ENCODE measurements around the gene SPINT4. TPM values are rescaled to one million over a fixed set of nuclear protein-coding genes. Genes with fewer than 3 reads are reported as not detected.
"Not testable (repeated sequence)": the region's sequence is repeated elsewhere in the genome, so short reads cannot be mapped to it uniquely, and the experiment has no call there.

Gene SPINT4
- total RNA-seq, result not detected in 2 replicates

DNA sequence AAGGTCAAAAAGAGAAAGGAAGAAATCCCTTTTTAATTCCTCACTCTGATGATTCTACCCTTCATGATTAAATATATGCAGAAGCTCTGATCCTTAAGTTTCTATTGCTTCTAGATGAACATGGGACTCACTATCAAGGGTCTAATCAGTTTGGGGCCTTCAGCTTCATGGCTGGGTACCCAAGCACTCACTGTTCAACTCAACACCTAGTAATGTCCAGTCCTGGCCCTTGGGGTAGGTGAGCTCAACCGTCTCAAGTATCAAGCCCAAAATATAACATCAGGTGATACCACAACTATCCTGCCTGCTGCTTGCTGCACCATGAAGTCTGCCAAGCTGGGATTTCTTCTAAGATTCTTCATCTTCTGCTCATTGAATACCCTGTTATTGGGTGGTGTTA lies at the start of gene SPINT4:
Gene SPINT4, plus strand, starts transcription at position 301 of the 400 bp plus-strand sequence. Its CDS starts 21 bp downstream, at position 322.
- DNase-seq (ENCODE audit: low read depth in 2 of 2), result no peak

DNA sequence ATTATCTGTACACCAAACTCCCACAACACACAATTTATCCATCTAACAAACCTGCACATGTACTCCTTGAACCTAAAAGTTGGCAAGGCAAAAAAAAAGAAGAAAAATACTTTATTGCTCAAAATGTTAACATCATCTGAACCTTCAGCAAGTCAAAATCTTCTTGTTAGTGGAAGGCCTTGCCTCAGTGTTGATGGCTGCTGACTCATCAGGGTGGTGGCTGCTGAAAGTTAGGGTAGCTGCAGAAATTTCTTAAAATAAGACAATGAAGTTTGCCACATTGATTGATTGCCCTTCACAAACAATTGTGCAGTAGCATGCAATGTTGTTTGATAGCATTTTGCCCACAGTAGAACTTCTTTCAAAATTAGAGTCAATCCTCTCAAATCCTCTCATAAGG lies 49.4 kb upstream of the SPINT4 start:
- no peak for DNase-seq (ENCODE audit: low read depth in 2 of 2)

DNA sequence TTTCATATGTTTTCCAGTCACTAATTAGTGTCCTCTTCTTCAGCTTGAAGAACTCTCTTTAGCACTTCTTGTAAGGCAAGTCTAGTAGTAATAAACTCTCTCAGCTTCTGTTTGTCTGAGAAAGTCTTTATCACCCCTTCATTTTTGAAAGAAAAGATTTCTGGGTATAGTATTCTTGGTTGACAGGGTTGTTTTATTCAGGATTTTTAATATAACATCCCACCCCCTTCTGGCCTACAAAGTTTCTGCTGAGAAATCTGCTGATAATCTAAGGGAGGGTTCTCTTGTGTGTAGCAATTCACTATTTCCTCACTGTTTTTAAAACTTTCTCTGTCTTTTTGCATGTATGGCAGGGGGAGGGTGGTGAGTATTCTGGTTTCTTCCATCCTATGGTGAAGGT lies 42.5 kb upstream of the SPINT4 start:
- DNase-seq (ENCODE audit: low read depth in 2 of 2), result no peak

DNA sequence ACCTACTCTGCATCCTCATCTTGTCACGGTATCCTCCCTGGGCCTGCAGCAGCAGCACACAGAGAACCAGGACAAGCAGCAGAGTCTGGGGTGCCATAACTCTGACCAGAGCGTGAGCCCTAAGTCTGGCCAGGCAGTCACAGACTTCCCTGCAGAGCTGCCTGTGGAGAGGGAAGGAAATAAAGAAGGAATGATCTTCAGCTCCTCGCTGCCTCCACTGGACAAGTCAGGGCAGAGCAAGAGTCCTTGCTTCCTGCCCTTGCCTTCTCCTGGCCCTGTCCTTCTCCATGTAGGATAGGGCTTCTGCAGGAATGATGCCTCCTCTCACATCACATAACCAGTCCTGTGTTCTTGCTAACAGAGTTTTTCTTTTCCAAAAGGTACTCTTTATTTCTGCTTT lies 36.3 kb upstream of the SPINT4 start:
- no peak for DNase-seq (ENCODE audit: low read depth in 2 of 2)

DNA sequence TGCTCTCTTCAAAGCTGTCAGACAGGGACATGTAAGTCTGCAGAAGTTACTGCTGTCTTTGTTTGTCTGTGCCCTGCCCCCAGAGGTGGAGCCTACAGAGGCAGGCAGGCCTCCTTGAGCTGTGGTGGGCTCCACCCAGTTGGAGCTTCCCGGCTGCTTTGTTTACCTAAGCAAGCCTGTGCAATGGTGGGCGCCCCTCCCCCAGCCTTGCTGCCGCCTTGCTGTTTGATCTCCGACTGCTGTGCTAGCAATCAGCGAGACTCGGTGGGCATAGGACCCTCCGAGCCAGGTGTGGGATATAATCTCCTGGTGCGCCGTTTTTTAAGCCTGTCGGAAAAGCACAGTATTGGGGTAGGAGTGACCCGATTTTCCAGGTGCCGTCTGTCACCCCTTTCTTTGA lies 28.8 kb upstream of the SPINT4 start:
- DNase-seq (ENCODE audit: low read depth in 2 of 2), result not testable (repeated sequence)

DNA sequence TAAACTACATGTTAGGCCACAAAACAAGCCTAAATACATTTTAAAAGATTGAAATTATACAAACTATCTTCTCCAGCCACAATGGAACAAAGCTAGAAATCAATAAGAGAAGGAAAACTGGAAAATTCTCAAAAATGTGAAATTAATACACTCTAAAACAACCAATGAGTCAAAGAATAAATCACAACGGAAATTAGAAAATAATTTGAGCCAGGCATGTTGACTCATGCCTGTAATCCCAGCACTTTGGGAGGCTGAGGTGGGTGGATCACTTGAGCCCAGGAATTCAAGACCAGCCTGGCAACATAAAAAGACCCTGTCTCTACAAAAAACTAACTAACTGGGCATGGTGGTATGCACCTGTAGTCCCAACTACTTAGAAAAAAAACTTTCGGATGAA lies 26.7 kb upstream of the SPINT4 start:
- DNase-seq (ENCODE audit: low read depth in 2 of 2), result no peak

DNA sequence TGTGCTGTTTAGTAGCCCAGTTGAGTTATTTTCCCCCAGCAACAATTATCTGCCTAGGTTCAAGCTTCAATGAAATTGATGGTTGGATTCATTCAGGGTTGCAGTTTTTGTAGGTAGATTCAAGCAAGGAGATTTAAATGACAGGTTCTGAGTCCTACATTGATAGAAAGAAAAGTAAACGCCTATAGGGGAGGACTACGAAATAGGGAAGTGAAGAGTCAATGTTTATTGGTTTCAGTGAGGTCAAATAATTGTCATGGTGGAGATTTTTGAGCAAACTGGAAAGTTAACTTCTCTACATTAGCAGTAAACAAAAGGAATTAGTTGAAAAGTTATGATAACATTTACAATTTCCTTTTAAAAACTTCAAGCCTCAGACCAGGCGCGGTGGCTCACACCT lies 21.0 kb upstream of the SPINT4 start:
- no peak for DNase-seq (ENCODE audit: low read depth in 2 of 2)

DNA sequence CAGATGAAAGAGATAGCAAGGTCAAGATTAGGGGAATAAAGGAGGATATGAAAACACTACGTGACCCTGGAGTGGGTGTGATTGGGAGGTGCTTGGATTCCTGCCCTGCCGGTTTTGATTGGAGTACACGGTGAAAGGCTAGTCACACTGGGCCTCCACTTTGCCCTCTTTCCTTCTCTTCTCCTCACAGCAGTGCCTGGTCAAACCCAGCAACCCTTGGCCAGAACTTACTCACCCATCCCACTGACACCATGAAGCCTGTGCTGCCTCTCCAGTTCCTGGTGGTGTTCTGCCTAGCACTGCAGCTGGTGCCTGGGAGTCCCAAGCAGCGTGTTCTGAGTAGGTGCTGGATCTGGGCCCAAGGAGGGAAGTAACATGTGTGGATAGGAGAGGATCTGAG lies 20.3 kb upstream of the SPINT4 start, which contains the start of gene WFDC13:
Gene WFDC13, plus strand, starts transcription at position 166 of the 400 bp plus-strand sequence. Its CDS starts 86 bp downstream, at position 252.
- DNase-seq (ENCODE audit: low read depth in 2 of 2), result no peak

DNA sequence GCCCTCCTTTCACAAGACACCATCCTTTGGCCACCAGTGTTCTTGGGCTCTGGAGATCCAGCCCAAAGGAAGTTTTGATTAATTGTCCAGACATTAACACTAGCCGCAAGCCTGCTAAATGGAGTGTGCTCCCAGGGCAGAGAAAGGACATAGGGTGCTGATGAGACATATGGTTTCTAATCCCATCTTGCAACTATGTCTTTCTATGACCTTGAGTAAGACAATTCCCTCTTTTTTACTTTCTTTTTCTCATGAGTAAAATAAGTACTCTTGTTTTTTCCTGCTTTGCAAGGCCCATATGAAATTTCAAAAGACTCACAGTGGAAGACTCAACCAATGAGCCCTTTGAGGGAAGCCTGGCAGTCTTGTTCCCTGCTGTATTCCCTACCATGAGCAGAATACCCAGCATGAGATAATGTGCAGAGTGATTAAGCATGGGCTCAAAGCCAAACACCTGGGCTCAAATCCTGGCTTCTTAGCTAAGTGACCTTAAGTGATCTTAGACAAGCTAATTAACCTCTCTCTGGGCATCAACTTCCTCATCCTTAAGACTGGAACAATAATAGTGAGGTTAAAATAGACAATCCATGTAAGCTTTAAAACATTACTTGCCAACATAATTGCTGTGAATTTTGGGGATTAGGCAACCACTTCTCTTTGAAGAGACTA lies 17.0 kb upstream of the SPINT4 start, which contains the start of gene WFDC10B:
Gene WFDC10B, minus strand, starts transcription at position 51 of the 669 bp plus-strand sequence. CDS start 19,027 bp downstream, outside the sequence.
- DNase-seq (ENCODE audit: low read depth in 2 of 2), result no peak

DNA sequence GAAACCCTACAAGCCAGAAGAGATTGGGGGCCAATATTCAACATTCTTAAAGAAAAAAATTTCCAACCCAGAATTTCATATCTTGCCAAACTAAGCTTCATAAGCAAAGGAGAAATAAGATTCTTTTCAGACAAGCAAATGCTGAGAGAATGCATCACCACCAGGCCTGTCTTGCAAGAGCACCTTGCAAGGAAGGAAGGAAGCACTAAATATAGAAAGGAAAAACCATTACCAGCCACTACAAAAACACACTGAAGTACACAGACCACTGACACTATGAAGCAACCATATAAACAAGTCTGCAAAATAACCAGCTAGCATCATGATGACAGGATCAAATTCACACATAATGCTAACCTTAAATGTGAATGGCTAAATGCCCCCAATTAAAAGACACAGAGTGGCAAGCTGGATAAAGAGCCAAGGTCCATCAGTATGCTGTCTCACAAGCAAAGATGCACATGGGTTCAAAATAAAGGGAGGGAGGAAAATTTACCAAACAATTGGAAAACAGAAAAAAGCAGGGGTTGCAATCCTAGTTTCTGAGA lies 5.9 kb upstream of the SPINT4 start:
- DNase-seq (ENCODE audit: low read depth in 2 of 2), result not testable (repeated sequence)

DNA sequence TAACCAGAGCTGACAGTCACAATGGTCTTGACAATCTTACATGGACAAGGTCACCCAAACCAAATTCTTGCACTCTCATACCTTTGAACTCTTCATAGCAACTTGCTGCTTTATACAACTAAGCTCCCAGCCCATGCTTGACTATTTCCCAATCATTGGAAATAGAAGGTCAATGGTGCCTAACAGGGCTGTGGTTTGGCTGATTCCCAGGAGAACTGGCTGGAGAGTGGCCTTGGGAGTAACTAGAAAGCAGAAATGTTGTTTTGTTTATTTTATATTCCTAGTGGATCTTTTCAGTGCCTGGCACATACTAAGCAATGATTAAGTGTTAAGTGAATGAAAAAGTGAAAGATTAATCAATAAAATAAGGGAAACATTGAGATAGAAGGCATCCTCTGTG lies 3.0 kb downstream of the SPINT4 start:
- no peak for DNase-seq (ENCODE audit: low read depth in 2 of 2)

DNA sequence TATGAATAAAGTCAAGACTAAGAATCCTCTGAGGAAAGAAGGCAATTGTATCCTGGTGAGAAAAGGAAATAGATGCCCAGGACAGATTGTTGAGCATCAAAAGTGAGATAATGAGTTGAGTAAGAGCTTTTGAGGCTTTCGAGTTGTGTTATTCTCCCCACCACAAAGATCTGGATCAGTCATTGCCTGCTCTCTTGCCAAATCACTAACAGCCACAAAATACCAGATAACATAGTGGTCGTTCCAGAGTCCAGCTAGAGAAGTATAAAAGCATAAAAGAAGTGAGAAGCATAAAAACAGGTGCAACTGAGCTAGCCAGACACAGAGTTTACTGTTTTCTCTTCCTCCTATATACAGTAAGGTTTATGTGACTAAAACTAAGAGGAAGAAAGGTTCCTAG lies 4.9 kb downstream of the SPINT4 start:
- DNase-seq (ENCODE audit: low read depth in 2 of 2), result no peak

DNA sequence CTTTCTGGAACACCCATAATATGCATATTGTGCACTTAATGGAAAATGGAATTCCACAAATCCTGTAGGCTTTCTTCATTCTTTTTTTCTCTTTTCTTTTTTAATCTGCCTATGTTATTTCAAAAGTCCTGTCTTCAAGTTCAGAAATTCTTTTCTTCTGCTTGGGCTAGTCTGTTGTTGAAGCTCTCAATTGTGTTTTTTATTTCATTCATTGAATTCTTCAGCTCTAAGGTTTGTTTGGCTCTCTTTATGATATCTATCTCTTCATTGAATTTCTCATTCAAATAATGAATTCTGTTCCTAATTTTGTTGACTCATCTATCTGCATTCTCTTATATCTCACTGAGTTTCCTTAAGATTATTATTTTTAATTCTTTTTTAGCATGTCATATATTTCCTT lies 10.1 kb downstream of the SPINT4 start:
- no peak for DNase-seq (ENCODE audit: low read depth in 2 of 2)

DNA sequence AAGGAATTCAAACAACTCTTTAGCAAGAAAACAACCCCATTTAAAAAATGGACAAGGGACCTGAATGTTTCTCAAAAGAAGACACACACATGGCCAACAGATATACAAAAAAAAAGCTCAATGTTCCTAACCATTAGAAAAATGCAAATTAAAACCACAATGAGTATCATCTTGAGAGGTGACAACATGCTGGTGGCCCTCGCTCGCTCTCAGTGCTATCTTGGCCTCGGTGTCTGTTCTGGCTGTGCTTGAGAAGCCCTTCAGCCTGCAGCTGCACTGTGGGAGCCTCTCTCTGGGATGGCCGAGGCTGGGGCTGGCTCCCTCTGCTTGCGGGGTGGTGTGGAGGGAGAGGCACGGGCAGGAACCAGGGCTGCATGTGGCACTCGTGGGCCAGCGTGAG lies 13.4 kb downstream of the SPINT4 start:
- no peak for DNase-seq (ENCODE audit: low read depth in 2 of 2)

DNA sequence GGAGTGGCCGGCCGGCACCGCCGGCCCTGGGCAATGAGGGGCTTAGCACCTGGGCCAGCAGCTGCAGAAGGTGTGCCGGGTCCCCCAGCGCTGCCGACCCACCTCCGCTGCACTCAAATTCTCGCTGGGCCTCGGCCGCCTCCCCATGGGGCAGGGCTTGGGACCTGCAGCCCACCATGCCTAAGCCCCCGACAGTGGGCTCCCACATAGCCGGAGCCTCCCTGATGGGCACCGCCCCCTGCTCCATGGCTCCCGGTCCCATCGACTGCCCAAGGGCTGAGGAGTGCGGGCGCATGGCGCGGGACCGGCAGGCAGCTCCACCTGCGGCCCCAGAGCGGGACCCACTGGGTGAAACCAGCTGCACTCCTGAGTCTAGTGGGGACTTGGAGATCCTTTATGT lies 13.8 kb downstream of the SPINT4 start:
- no peak for DNase-seq (ENCODE audit: low read depth in 2 of 2)

DNA sequence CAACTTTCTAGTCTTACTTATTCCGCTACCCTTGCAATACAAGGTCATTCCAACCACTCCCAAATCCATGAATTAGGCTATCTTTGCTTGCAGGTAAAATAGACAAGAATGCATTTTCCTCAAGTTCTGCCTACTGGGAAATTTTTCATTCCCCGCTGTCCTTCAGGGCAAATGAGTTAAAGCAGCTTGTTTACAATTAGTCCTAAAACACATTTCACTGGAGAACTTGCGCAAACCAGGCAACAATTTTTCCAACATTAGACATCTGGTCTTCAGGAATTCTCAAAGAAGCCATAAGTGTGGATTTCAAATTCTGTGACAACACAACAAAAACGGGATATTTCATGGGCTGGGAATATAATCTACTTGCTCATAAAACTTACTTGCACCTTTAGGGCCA lies 20.4 kb downstream of the SPINT4 start:
- DNase-seq (ENCODE audit: low read depth in 2 of 2), result no peak

DNA sequence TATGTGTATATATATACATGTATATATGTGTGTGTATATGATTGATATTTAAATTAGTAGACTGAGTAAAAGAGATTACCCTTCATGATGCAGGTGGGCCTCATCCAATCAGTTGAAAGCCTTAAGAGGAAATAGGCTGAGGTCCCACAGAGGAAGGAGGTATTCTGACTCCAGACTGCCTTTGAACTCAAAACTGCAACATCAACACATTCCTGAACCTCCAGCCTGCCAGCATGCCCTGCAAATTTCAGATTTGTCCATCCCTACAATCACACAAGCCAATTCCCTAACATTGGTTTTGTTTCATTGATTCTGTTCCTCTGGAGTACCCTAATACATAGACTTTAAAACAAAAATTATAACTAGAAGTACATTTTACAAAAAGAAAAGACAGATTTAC lies 22.9 kb downstream of the SPINT4 start:
- DNase-seq (ENCODE audit: low read depth in 2 of 2), result no peak

DNA sequence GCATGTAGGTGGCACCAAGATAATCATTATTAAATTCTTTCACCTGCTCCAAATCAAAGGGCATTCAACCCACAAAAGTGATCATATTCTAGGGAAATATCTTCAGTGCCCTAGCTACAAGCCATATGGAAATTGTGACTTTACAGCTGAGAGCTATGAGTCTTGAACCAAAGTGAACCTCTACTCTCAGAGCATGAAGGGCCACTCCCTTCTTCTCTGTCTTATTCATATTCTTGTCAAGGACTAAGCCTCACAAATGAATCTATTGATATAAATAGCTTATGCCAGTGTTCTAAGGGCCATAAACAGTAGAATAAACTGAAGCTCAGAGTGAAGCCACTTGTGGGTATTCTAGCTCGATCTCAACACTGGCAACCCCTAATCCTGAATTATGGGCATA lies 29.6 kb downstream of the SPINT4 start:
- DNase-seq (ENCODE audit: low read depth in 2 of 2), result no peak

DNA sequence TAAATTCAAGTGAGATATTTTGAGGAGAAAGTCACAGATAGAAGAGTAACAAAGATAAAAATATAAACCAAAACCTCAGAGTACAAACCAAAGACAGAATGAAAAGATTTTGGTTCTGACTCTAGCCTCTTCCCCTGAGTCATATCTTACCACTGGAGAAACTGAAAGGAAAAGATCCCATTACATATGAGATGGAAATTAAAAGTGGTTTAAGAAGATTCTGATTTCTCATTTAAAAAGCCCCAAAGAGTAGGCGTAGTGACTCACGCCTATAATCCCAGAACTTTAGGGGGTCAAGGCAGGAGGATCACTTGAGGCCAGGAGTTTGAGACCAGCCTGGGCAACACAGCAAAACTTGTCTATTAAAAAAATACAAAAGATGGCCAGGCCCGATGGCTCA lies 30.6 kb downstream of the SPINT4 start:
- no peak for DNase-seq (ENCODE audit: low read depth in 2 of 2)

DNA sequence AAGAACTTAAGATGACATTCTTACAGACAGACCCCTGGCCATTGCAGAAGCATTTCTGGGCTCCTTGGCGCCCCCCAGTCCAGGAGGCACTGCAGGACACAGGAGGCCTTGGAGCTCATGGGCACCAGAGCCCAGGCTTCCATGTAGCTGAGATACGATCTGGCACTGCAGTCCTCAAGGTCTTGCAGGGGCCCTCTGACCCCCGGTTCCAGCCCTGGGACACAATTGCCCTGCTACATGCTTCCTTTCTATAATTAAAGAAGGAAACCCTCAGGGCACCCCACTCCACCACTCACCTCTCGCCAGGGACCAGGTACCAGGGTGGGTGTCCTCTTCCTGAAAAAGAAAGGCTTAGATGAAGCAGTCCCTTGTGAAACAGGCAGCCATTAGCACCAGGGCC lies 35.9 kb downstream of the SPINT4 start:
- DNase-seq (ENCODE audit: low read depth in 2 of 2), result no peak

DNA sequence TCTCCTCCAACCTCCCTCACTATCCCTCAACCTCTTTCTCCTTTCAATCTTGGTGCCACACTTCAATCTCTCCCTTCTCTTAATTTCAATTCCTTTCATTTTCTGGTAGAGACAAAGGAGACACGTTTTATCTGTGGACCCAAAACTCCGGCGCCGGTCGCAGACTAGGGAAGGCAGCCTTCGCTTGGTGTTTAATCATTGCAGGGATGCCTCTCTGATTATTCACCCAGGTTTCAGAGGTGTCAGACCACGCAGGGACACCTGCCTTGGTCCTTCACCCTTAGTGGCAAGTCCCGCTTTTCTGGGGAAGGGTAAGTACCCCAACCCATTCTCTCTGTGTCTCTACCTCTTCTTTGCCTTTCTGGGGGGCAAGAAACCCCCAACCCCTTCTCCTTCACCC lies 37.8 kb downstream of the SPINT4 start:
- not testable (repeated sequence) for DNase-seq (ENCODE audit: low read depth in 2 of 2)

DNA sequence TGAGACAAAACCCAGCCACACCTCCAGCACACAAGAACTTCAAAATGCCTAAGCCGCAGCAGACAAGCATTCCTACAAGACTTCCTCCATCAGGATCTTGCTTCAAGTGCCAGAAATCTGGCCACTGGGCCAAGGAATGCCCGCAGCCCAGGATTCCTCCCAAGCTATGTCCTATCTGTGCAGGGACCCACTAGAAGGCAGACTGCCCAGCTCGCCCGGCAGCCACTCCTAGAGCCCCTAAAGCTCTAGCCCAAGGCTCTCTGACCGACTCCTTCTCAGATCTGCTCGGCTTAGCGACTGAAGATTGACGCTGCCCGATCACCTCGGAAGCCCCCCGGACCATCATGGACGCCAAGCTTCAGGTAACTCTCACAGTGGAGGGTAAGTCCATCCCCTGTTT lies 39.8 kb downstream of the SPINT4 start:
- DNase-seq (ENCODE audit: low read depth in 2 of 2), result not testable (repeated sequence)

DNA sequence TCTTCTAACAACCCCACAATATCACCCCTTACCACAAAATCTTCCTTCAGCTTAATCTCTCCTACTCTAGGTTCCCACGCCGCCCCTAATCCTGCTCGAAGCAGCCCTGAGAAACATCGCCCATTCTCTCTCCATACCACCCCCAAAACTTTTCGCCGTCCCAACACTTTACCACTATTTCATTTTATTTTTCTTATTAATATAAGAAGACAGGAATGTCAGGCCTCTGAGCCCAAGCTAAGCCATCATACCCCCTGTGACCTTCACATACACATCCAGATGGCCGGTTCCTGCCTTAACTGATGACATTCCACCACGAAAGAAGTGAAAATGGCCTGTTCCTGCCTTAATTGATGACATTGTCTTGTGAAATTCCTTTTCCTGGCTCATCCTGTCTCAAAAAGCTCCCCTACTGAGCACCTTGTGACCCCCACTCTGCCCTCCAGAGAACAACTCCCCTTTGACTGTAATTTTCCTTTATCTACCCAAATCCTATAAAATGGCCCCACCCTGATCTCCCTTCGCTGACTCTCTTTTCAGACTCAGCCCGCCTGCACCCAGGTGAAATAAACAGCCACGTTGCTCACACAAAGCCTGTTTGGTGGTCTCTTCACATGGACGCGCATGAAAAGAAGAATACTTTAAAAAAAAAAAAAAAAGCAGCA lies 42.6 kb downstream of the SPINT4 start:
- DNase-seq (ENCODE audit: low read depth in 2 of 2), result not testable (repeated sequence)

Data from dermis microvascular lymphatic vessel endothelial cell (primary cell).